Body of pancreas (tissue), 4 donors: ENCODE data around the gene ADGRD2. TPM values are rescaled to one million over a fixed set of nuclear protein-coding genes. Genes with fewer than 3 reads are reported as not detected.

Experiments
- ATAC-seq: fragments of 150-250 bp; one replicate; pipeline ENCODE4 v1.9.1; 2016
- DNase-seq, 4 donors: peaks; one replicate each; pipeline ENCODE4 v3.0.0-alpha.2; 2019
- H3K27ac ChIP-seq, 4 donors: fragments of 200-600 bp; sonication (generic); 1 replicate in 3 of 4; 2 replicates in 1 of 4; pipeline versions ENCODE4 v1.5.1 to v1.6.1; 2016 to 2019; ENCODE audit warnings: mild to moderate bottlenecking in 1 of 4, mixed read lengths in 1 of 4, moderate library complexity in 1 of 4
- H3K27me3 ChIP-seq, 2 donors: fragments of 200-600 bp; sonication (generic); one replicate each; pipeline ENCODE4 v1.6.0; 2016; ENCODE audit warnings: mild to moderate bottlenecking in 1 of 2
- H3K36me3 ChIP-seq, 2 donors: fragments of 200-600 bp; sonication (generic); replicated peaks in 1 of 2; 2 replicates each; pipeline ENCODE4 v1.5.1; 2016; ENCODE audit warnings: low read depth in 2 of 2; ENCODE audit not compliant: insufficient read depth in 1 of 2
- H3K4me1 ChIP-seq: fragments of 200-600 bp; sonication (generic); one replicate; pipeline ENCODE4 v1.6.0; 2016
- H3K4me3 ChIP-seq, 2 donors: fragments of 200-600 bp; sonication (generic); 1 replicate in 1 of 2; 2 replicates in 1 of 2; pipeline ENCODE4 v1.5.1; 2016 to 2019
- H3K9me3 ChIP-seq, 3 donors: fragments of 200-600 bp; sonication (generic); 1 replicate in 2 of 3; 2 replicates in 1 of 3; pipeline ENCODE4 v1.5.1; 2016
- CTCF ChIP-seq, 7 experiments: fragments of 450-650 bp in 4 of 7; fragments of 200-600 bp in 3 of 7; sonication (generic) in 3 of 7; IDR thresholded peaks; one replicate each; pipeline ENCODE4 v1.5.1; 2016 to 2019; ENCODE audit warnings: antibody characterized with exemption in 7 of 7
- POLR2A ChIP-seq, 3 donors: fragments of 450-650 bp; IDR thresholded peaks; one replicate each; pipeline ENCODE4 v1.6.1; 2016; ENCODE audit warnings: antibody characterized with exemption in 3 of 3, mild to moderate bottlenecking in 2 of 3
- WGBS, 2 donors: methylation state at CpG; one replicate each; pipeline ENCODE4 v1.1.5; 2017; 5-methylcytosine and 5-hydroxymethylcytosine counted together
- intact Hi-C: fragments of 100-400 bp; cut with DNase I; formaldehyde crosslinking; loops from one replicate; pipeline ENCODE4 v1.15.1; 2023
- total RNA-seq, 2 donors: library from RNA; depleted of rRNA; stranded (reverse); fragments of >200 nt; gene quantifications; one replicate each; pipeline ENCODE4 v1.1.0, GENCODE V29; 2016

ADGRD2 gene
- total RNA-seq, 2 donors from 2014 or later = not detected

GRCh38 chr9:124439686-124440243 lies 10.5 kb upstream of the ADGRD2 start:
- Histone ChIP-seq H3K9me3 (peaks cover 0 to 7% (median 0%) of the 10 kb centered on the region in 3 donors), H3K27ac (no peak overlapping the region), H3K27me3 (no peaks in the 10 kb centered on the region), H3K4me1 (no peaks in the 10 kb centered on the region), H3K4me3 (no peak overlapping the region), H3K36me3 (no peaks in the 10 kb centered on the region)
- WGBS, 2 donors = 88 to 94% methylated on average over 6 of the region's 6 CpGs
- ATAC-seq (no peak), DNase-seq (no peak)
- no peak for TF ChIP-seq POLR2A (IDR thresholded peaks at IDR 0.05)
- no peak for TF ChIP-seq CTCF (IDR thresholded peaks at IDR 0.05)
- intact Hi-C loops = no loop called here

GRCh38 chr9:124440786-124441185 lies 9.5 kb upstream of the ADGRD2 start:
- Histone ChIP-seq H3K27ac (no peak overlapping the region), H3K4me1 (no peaks in the 10 kb centered on the region), H3K9me3 (peaks cover 0 to 7% (median 0%) of the 10 kb centered on the region in 3 donors), H3K27me3 (no peaks in the 10 kb centered on the region), H3K4me3 (no peak overlapping the region), H3K36me3 (no peaks in the 10 kb centered on the region)
- intact Hi-C loops = no loop called here
- ATAC-seq (no peak), DNase-seq (no peak)
- 73 to 84% methylated on average over 10 of the region's 10 CpGs for WGBS, 2 donors
- TF ChIP-seq POLR2A (IDR thresholded peaks at IDR 0.05) = no peak
- no peak for TF ChIP-seq CTCF (IDR thresholded peaks at IDR 0.05)

- 64 to 78% methylated on average over 16 of the region's 16 CpGs for WGBS, 2 donors
- no peaks in the 10 kb centered on the region for H3K36me3 ChIP-seq
- peaks cover 0 to 7% (median 0%) of the 10 kb centered on the region in 3 donors for H3K9me3 ChIP-seq
- ATAC-seq (no peak), DNase-seq (no peak)
- no peaks in the 10 kb centered on the region for H3K27me3 ChIP-seq
- TF ChIP-seq POLR2A (IDR thresholded peaks at IDR 0.05) = no peak
- no peak for TF ChIP-seq CTCF (IDR thresholded peaks at IDR 0.05)
- no peak overlapping the region for H3K27ac ChIP-seq
- intact Hi-C loops = no loop called here
- no peaks in the 10 kb centered on the region for H3K4me1 ChIP-seq
- H3K4me3 ChIP-seq = no peak overlapping the region
Measured at GRCh38 chr9:124441291-124441690, 9.0 kb upstream of the ADGRD2 start.

- intact Hi-C loops = no loop called here
- Histone ChIP-seq H3K27ac (no peak overlapping the region), H3K36me3 (no peaks in the 10 kb centered on the region), H3K27me3 (no peaks in the 10 kb centered on the region), H3K9me3 (peaks cover 0 to 7% (median 0%) of the 10 kb centered on the region in 3 donors), H3K4me1 (no peaks in the 10 kb centered on the region), H3K4me3 (no peak overlapping the region)
- TF ChIP-seq POLR2A (IDR thresholded peaks at IDR 0.05) (no peak), CTCF (IDR thresholded peaks at IDR 0.05) (no peak)
- DNase-seq (no peak), ATAC-seq (no peak)
Measured at GRCh38 chr9:124442379-124442778, 7.9 kb upstream of the ADGRD2 start.

GRCh38 chr9:124442826-124443225 lies 7.4 kb upstream of the ADGRD2 start:
- intact Hi-C loops = no loop called here
- Histone ChIP-seq H3K36me3 (no peaks in the 10 kb centered on the region), H3K9me3 (peaks cover 0 to 7% (median 0%) of the 10 kb centered on the region in 3 donors), H3K4me3 (no peak overlapping the region), H3K4me1 (peaks cover 3% of the 10 kb centered on the region), H3K27me3 (no peaks in the 10 kb centered on the region), H3K27ac (no peak overlapping the region)
- whole genome bisulfite sequencing, 2 donors = 74% methylated on average over 3 of the region's 3 CpGs
- DNase-seq (no peak), ATAC-seq (no peak)
- TF ChIP-seq CTCF (IDR thresholded peaks at IDR 0.05) (no peak), POLR2A (IDR thresholded peaks at IDR 0.05) (no peak)
